HCT116 (cell line): ENCODE data around the gene KRT81. TPM values are rescaled to one million over a fixed set of nuclear protein-coding genes. Genes with fewer than 3 reads are reported as not detected.

Experiments
- ATAC-seq: fragments of 200-7000 bp; cut with Tn5 transposase; 2 replicates; pipeline ENCODE4 v1.9.1; 2020; ENCODE audit warnings: mild to moderate bottlenecking, moderate library complexity
- BruUV-seq: library from RNA; stranded (reverse); fragments of 400-500 nt; replicated peaks from 2 replicates; lab custom pipeline; 2021; lab: Mats Ljungman, UMichigan
- CTCF ChIA-PET: fragments of 300-600 bp; sonication (Branson Sonifier 250); formaldehyde crosslinking; loops from one replicate; lab custom pipeline; 2021; ENCODE audit warnings: antibody characterized with exemption; lab: Charles Lee
- POLR2A ChIA-PET: fragments of 300-600, 350-600 bp; sonication (Branson Sonifier 250); formaldehyde crosslinking; loops from one replicate; lab custom pipeline; 2021; ENCODE audit warnings: antibody characterized with exemption; lab: Charles Lee
- RAD21 ChIA-PET, 2 experiments: fragments of 300-600 bp; sonication (Branson Sonifier 250); formaldehyde crosslinking; loops; one replicate each; lab custom pipeline; 2023; ENCODE audit warnings: low total read pairs in 2 of 2; ENCODE audit not compliant: uncharacterized antibody in 2 of 2, unreplicated experiment in 2 of 2, low non-redundant PET in 1 of 2; lab: Charles Lee
- DNase-seq: peaks from one replicate; pipeline ENCODE4 v3.0.0-alpha.2; 2010; ENCODE audit warnings: low read depth, low spot score
- H2AFZ ChIP-seq: fragments of 200-600 bp; shearing (Covaris generic), sonication (generic); 2 replicates; pipeline ENCODE4 v1.6.1; 2017; ENCODE audit warnings: low read depth, mixed run types, mixed read lengths, antibody characterized with exemption, low read length; ENCODE audit not compliant: poor library complexity, severe bottlenecking
- H3K27ac ChIP-seq: 2 replicates; pipeline ENCODE4 v1.5.1; 2012; ENCODE audit warnings: low read depth, low read length
- H3K27me3 ChIP-seq: fragments of 200-600 bp; sonication (generic); 2 replicates; pipeline ENCODE4 v1.6.1; 2016; ENCODE audit warnings: mixed run types, low read length, mixed read lengths; ENCODE audit not compliant: insufficient read depth
- H3K36me3 ChIP-seq, 2 experiments: fragments of 200-500 bp in 1 of 2; fragments of 200-600 bp in 1 of 2; sonication (Bioruptor generic) in 1 of 2; sonication (generic) in 1 of 2; 2 replicates each; pipeline versions ENCODE4 v1.5.1 to v1.6.1; 2014 to 2016; ENCODE audit warnings: low read length in 2 of 2, inconsistent platforms in 1 of 2, mixed read lengths in 1 of 2, mixed run types in 1 of 2; ENCODE audit not compliant: insufficient read depth in 2 of 2, control insufficient read depth in 1 of 2
- H3K4me1 ChIP-seq, 2 experiments: fragments of 200-600 bp in 1 of 2; sonication (generic) in 1 of 2; 2 replicates each; pipeline versions ENCODE4 v1.5.1 to v1.6.1; 2012 to 2017; ENCODE audit warnings: low read length in 2 of 2, inconsistent platforms in 1 of 2, mild to moderate bottlenecking in 1 of 2, mixed read lengths in 1 of 2, mixed run types in 1 of 2, moderate library complexity in 1 of 2; ENCODE audit not compliant: insufficient read depth in 2 of 2, control insufficient read depth in 1 of 2
- H3K4me2 ChIP-seq: fragments of 200-600 bp; sonication (generic); 2 replicates; pipeline ENCODE4 v1.6.1; 2017; ENCODE audit warnings: mixed run types, low read length, mixed read lengths
- H3K4me3 ChIP-seq, 2 experiments: fragments of 200-600 bp in 1 of 2; sonication (generic) in 1 of 2; replicated peaks in 1 of 2; 2 replicates each; pipeline ENCODE4 v1.5.1; 2011 to 2016; ENCODE audit warnings: low read length in 2 of 2, control low read depth in 1 of 2, low read depth in 1 of 2, mild to moderate bottlenecking in 1 of 2, mixed read lengths in 1 of 2, mixed run types in 1 of 2
- H3K79me2 ChIP-seq: fragments of 200-600 bp; sonication (generic); 2 replicates; pipeline ENCODE4 v1.6.1; 2017; ENCODE audit warnings: mild to moderate bottlenecking, mixed run types, low read length, moderate library complexity, mixed read lengths; ENCODE audit not compliant: insufficient read depth
- H3K9ac ChIP-seq: fragments of 200-600 bp; sonication (generic); 2 replicates; pipeline ENCODE4 v1.6.1; 2016; ENCODE audit warnings: low read length, mixed read lengths
- H3K9me2 ChIP-seq: fragments of 200-600 bp; sonication (generic), shearing (Covaris generic); 2 replicates; pipeline ENCODE4 v1.6.1; 2017; ENCODE audit warnings: mixed run types, mild to moderate bottlenecking, moderate library complexity; ENCODE audit not compliant: insufficient read depth
- H3K9me3 ChIP-seq, 2 experiments: fragments of 200-500 bp in 1 of 2; fragments of 200-600 bp in 1 of 2; sonication (Bioruptor generic) in 1 of 2; sonication (generic) in 1 of 2; 2 replicates each; pipeline ENCODE4 v1.6.1; 2014 to 2017; ENCODE audit warnings: low read length in 2 of 2, mixed read lengths in 2 of 2, inconsistent platforms in 1 of 2, low read depth in 1 of 2, mild to moderate bottlenecking in 1 of 2, mixed run types in 1 of 2, moderate library complexity in 1 of 2; ENCODE audit not compliant: control insufficient read depth in 1 of 2, insufficient read depth in 1 of 2
- H4K20me1 ChIP-seq: fragments of 200-600 bp; sonication (generic), shearing (Covaris generic); 2 replicates; pipeline ENCODE4 v1.6.1; 2017; ENCODE audit warnings: mixed run types, mild to moderate bottlenecking, moderate library complexity; ENCODE audit not compliant: insufficient read depth
- ATF3 ChIP-seq: IDR thresholded peaks from 2 replicates; pipeline ENCODE4 v1.6.1; 2012
- CTCF ChIP-seq, 3 experiments: fragments of 200-600 bp in 1 of 3; sonication (generic) in 1 of 3; IDR thresholded peaks in 2 of 3; conservative IDR thresholded peaks in 1 of 3; 2 replicates each; pipeline ENCODE4 v1.5.1; 2012 to 2017; ENCODE audit warnings: low read depth in 2 of 3, low read length in 2 of 3, antibody characterized with exemption in 1 of 3, borderline replicate concordance in 1 of 3, control low read depth in 1 of 3, mild to moderate bottlenecking in 1 of 3, mixed read lengths in 1 of 3, mixed run types in 1 of 3, moderate library complexity in 1 of 3; ENCODE audit not compliant: insufficient read depth in 1 of 3
- EGR1 ChIP-seq: IDR thresholded peaks from 2 replicates; pipeline ENCODE4 v1.6.1; 2012; ENCODE audit warnings: low read depth
- EZH2phosphoT487 ChIP-seq: fragments of 200-600 bp; IDR thresholded peaks from 2 replicates; pipeline ENCODE4 v1.6.1; 2018; ENCODE audit warnings: antibody characterized with exemption, borderline replicate concordance
- POLR2AphosphoS5 ChIP-seq: IDR thresholded peaks from 2 replicates; pipeline ENCODE4 v1.6.1; 2011; ENCODE audit warnings: mild to moderate bottlenecking, low read depth, low read length, moderate library complexity
- RAD21 ChIP-seq: IDR thresholded peaks from 2 replicates; pipeline ENCODE4 v1.6.1; 2012; ENCODE audit warnings: low read depth, mild to moderate bottlenecking
- TCF7L2 ChIP-seq: IDR thresholded peaks from 2 replicates; pipeline ENCODE4 v1.7.0; 2011; ENCODE audit warnings: borderline replicate concordance, inconsistent platforms; ENCODE audit not compliant: insufficient read depth, insufficient read length; ENCODE audit errors: extremely low read depth
- ZBTB33 ChIP-seq: IDR thresholded peaks from 2 replicates; pipeline ENCODE4 v1.6.1; 2011; ENCODE audit warnings: mild to moderate bottlenecking, low read length, moderate library complexity; ENCODE audit not compliant: insufficient replicate concordance; ENCODE audit errors: extremely low read depth
- ZNF274 ChIP-seq: fragments of 200-500 bp; sonication (Bioruptor generic); IDR thresholded peaks from 2 replicates; pipeline ENCODE4 v1.6.1; 2014; ENCODE audit warnings: mild to moderate bottlenecking, low read depth, low read length, inconsistent platforms
- intact Hi-C: fragments of 100-400 bp; cut with micrococcal nuclease; formaldehyde crosslinking; loops from 2 replicates; pipeline ENCODE4 v1.10.0; 2022
- total RNA-seq: library from RNA; stranded (reverse); gene quantifications from one replicate; pipeline ENCODE4 v1.2.1, GENCODE V29; 2021; ENCODE audit not compliant: unreplicated experiment

The KRT81 gene
- total RNA-seq, 1 experiment from 2014 or later = 0.84 TPM

GRCh38 chr12:52298677-52299190, 7.4 kb upstream of the KRT81 start:
- no peak for TF ChIP-seq EGR1
- no peak for TF ChIP-seq CTCF (IDR thresholded peaks at IDR 0.05 in 2 of 3, conservative IDR thresholded peaks at IDR 0.05 in 1 of 3; ENCODE audit: borderline replicate concordance in 1 of 3, insufficient read depth in 1 of 3, low read depth in 2 of 3, low read length in 2 of 3)
- no peak for TF ChIP-seq EZH2phosphoT487
- TF ChIP-seq TCF7L2 = no peak
- no peak for TF ChIP-seq RAD21
- no peak for TF ChIP-seq ZBTB33
- no peak for TF ChIP-seq ATF3
- TF ChIP-seq ZNF274 = no peak
- TF ChIP-seq POLR2AphosphoS5 = no peak
- peaks cover 0 to 20% of the 10 kb centered on the region in 2 experiments; a peak in 2 of 4 replicates for H3K4me1 ChIP-seq
- RAD21 ChIA-PET = no interaction called here
- CTCF ChIA-PET = no interaction called here
- H3K27ac ChIP-seq = no peak overlapping the region
- no peak overlapping the region for H3K9ac ChIP-seq
- POLR2A ChIA-PET = no interaction called here
- H3K27me3 ChIP-seq = no peaks in the 10 kb centered on the region
- intact Hi-C loops = no loop called here
- no peak overlapping the region for H2AFZ ChIP-seq
- BruUV-seq = no TSS peak
- H3K9me2 ChIP-seq = no peaks in the 10 kb centered on the region
- H3K79me2 ChIP-seq = no peaks in the 10 kb centered on the region
- no peak for DNase-seq
- no peak overlapping the region for H3K4me3 ChIP-seq
- H3K36me3 ChIP-seq = no peaks in the 10 kb centered on the region
- H3K9me3 ChIP-seq = no peaks in the 10 kb centered on the region
- H4K20me1 ChIP-seq = no peaks in the 10 kb centered on the region
- no peak for ATAC-seq
- no peak overlapping the region for H3K4me2 ChIP-seq
